HCT116 (cell line): ENCODE data around the gene HOXD9. TPM values are rescaled to one million over a fixed set of nuclear protein-coding genes. Genes with fewer than 3 reads are reported as not detected.

ENCODE experiments used
- ATAC-seq: fragments of 200-7000 bp; cut with Tn5 transposase; 2 replicates; pipeline ENCODE4 v1.9.1; 2020; ENCODE audit warnings: mild to moderate bottlenecking, moderate library complexity
- BruUV-seq: library from RNA; stranded (reverse); fragments of 400-500 nt; replicated peaks from 2 replicates; lab custom pipeline; 2021; lab: Mats Ljungman, UMichigan
- CTCF ChIA-PET: fragments of 300-600 bp; sonication (Branson Sonifier 250); formaldehyde crosslinking; loops from one replicate; lab custom pipeline; 2021; ENCODE audit warnings: antibody characterized with exemption; lab: Charles Lee
- POLR2A ChIA-PET: fragments of 300-600, 350-600 bp; sonication (Branson Sonifier 250); formaldehyde crosslinking; loops from one replicate; lab custom pipeline; 2021; ENCODE audit warnings: antibody characterized with exemption; lab: Charles Lee
- RAD21 ChIA-PET, 2 experiments: fragments of 300-600 bp; sonication (Branson Sonifier 250); formaldehyde crosslinking; loops; one replicate each; lab custom pipeline; 2023; ENCODE audit warnings: low total read pairs in 2 of 2; ENCODE audit not compliant: uncharacterized antibody in 2 of 2, unreplicated experiment in 2 of 2, low non-redundant PET in 1 of 2; lab: Charles Lee
- DNase-seq: peaks from one replicate; pipeline ENCODE4 v3.0.0-alpha.2; 2010; ENCODE audit warnings: low read depth, low spot score
- H2AFZ ChIP-seq: fragments of 200-600 bp; shearing (Covaris generic), sonication (generic); 2 replicates; pipeline ENCODE4 v1.6.1; 2017; ENCODE audit warnings: low read depth, mixed run types, mixed read lengths, antibody characterized with exemption, low read length; ENCODE audit not compliant: poor library complexity, severe bottlenecking
- H3K27ac ChIP-seq: 2 replicates; pipeline ENCODE4 v1.5.1; 2012; ENCODE audit warnings: low read depth, low read length
- H3K27me3 ChIP-seq: fragments of 200-600 bp; sonication (generic); 2 replicates; pipeline ENCODE4 v1.6.1; 2016; ENCODE audit warnings: mixed run types, low read length, mixed read lengths; ENCODE audit not compliant: insufficient read depth
- H3K36me3 ChIP-seq, 2 experiments: fragments of 200-500 bp in 1 of 2; fragments of 200-600 bp in 1 of 2; sonication (Bioruptor generic) in 1 of 2; sonication (generic) in 1 of 2; 2 replicates each; pipeline versions ENCODE4 v1.5.1 to v1.6.1; 2014 to 2016; ENCODE audit warnings: low read length in 2 of 2, inconsistent platforms in 1 of 2, mixed read lengths in 1 of 2, mixed run types in 1 of 2; ENCODE audit not compliant: insufficient read depth in 2 of 2, control insufficient read depth in 1 of 2
- H3K4me1 ChIP-seq, 2 experiments: fragments of 200-600 bp in 1 of 2; sonication (generic) in 1 of 2; 2 replicates each; pipeline versions ENCODE4 v1.5.1 to v1.6.1; 2012 to 2017; ENCODE audit warnings: low read length in 2 of 2, inconsistent platforms in 1 of 2, mild to moderate bottlenecking in 1 of 2, mixed read lengths in 1 of 2, mixed run types in 1 of 2, moderate library complexity in 1 of 2; ENCODE audit not compliant: insufficient read depth in 2 of 2, control insufficient read depth in 1 of 2
- H3K4me2 ChIP-seq: fragments of 200-600 bp; sonication (generic); 2 replicates; pipeline ENCODE4 v1.6.1; 2017; ENCODE audit warnings: mixed run types, low read length, mixed read lengths
- H3K4me3 ChIP-seq, 2 experiments: fragments of 200-600 bp in 1 of 2; sonication (generic) in 1 of 2; replicated peaks in 1 of 2; 2 replicates each; pipeline ENCODE4 v1.5.1; 2011 to 2016; ENCODE audit warnings: low read length in 2 of 2, control low read depth in 1 of 2, low read depth in 1 of 2, mild to moderate bottlenecking in 1 of 2, mixed read lengths in 1 of 2, mixed run types in 1 of 2
- H3K79me2 ChIP-seq: fragments of 200-600 bp; sonication (generic); 2 replicates; pipeline ENCODE4 v1.6.1; 2017; ENCODE audit warnings: mild to moderate bottlenecking, mixed run types, low read length, moderate library complexity, mixed read lengths; ENCODE audit not compliant: insufficient read depth
- H3K9ac ChIP-seq: fragments of 200-600 bp; sonication (generic); 2 replicates; pipeline ENCODE4 v1.6.1; 2016; ENCODE audit warnings: low read length, mixed read lengths
- H3K9me2 ChIP-seq: fragments of 200-600 bp; sonication (generic), shearing (Covaris generic); 2 replicates; pipeline ENCODE4 v1.6.1; 2017; ENCODE audit warnings: mixed run types, mild to moderate bottlenecking, moderate library complexity; ENCODE audit not compliant: insufficient read depth
- H3K9me3 ChIP-seq, 2 experiments: fragments of 200-500 bp in 1 of 2; fragments of 200-600 bp in 1 of 2; sonication (Bioruptor generic) in 1 of 2; sonication (generic) in 1 of 2; 2 replicates each; pipeline ENCODE4 v1.6.1; 2014 to 2017; ENCODE audit warnings: low read length in 2 of 2, mixed read lengths in 2 of 2, inconsistent platforms in 1 of 2, low read depth in 1 of 2, mild to moderate bottlenecking in 1 of 2, mixed run types in 1 of 2, moderate library complexity in 1 of 2; ENCODE audit not compliant: control insufficient read depth in 1 of 2, insufficient read depth in 1 of 2
- H4K20me1 ChIP-seq: fragments of 200-600 bp; sonication (generic), shearing (Covaris generic); 2 replicates; pipeline ENCODE4 v1.6.1; 2017; ENCODE audit warnings: mixed run types, mild to moderate bottlenecking, moderate library complexity; ENCODE audit not compliant: insufficient read depth
- CBX3 ChIP-seq: IDR thresholded peaks from 2 replicates; pipeline ENCODE4 v1.6.1; 2012; ENCODE audit warnings: low read depth
- CEBPB ChIP-seq: IDR thresholded peaks from 2 replicates; pipeline ENCODE4 v1.6.1; 2012; ENCODE audit warnings: low read depth
- ELF1 ChIP-seq: IDR thresholded peaks from 2 replicates; pipeline ENCODE4 v1.6.1; 2012; ENCODE audit warnings: low read depth, borderline replicate concordance
- EZH2 ChIP-seq: fragments of 200-600 bp; sonication (generic); IDR thresholded peaks from 2 replicates; pipeline ENCODE4 v1.6.1; 2017; ENCODE audit warnings: antibody characterized with exemption, mixed run types
- JUND ChIP-seq: IDR thresholded peaks from 2 replicates; pipeline ENCODE4 v1.6.1; 2012
- MAX ChIP-seq: IDR thresholded peaks from 2 replicates; pipeline ENCODE4 v1.6.1; 2012
- POLR2A ChIP-seq: IDR thresholded peaks from 2 replicates; pipeline ENCODE4 v1.7.0; 2011; ENCODE audit warnings: borderline replicate concordance; ENCODE audit not compliant: insufficient read depth, insufficient read length; ENCODE audit errors: extremely low read depth
- POLR2AphosphoS5 ChIP-seq: IDR thresholded peaks from 2 replicates; pipeline ENCODE4 v1.6.1; 2011; ENCODE audit warnings: mild to moderate bottlenecking, low read depth, low read length, moderate library complexity
- RAD21 ChIP-seq: IDR thresholded peaks from 2 replicates; pipeline ENCODE4 v1.6.1; 2012; ENCODE audit warnings: low read depth, mild to moderate bottlenecking
- REST ChIP-seq: IDR thresholded peaks from 2 replicates; pipeline ENCODE4 v1.6.1; 2012; ENCODE audit warnings: low read depth
- SIN3A ChIP-seq: IDR thresholded peaks from 2 replicates; pipeline ENCODE4 v1.6.1; 2012; ENCODE audit warnings: low read depth
- SP1 ChIP-seq: IDR thresholded peaks from 2 replicates; pipeline ENCODE4 v1.6.1; 2012; ENCODE audit warnings: low read depth
- TCF7L2 ChIP-seq: IDR thresholded peaks from 2 replicates; pipeline ENCODE4 v1.7.0; 2011; ENCODE audit warnings: borderline replicate concordance, inconsistent platforms; ENCODE audit not compliant: insufficient read depth, insufficient read length; ENCODE audit errors: extremely low read depth
- ZBTB33 ChIP-seq: IDR thresholded peaks from 2 replicates; pipeline ENCODE4 v1.6.1; 2011; ENCODE audit warnings: mild to moderate bottlenecking, low read length, moderate library complexity; ENCODE audit not compliant: insufficient replicate concordance; ENCODE audit errors: extremely low read depth
- ZFX ChIP-seq: fragments of 450-650 bp; IDR thresholded peaks from 2 replicates; pipeline ENCODE4 v1.6.1; 2017
- ZNF274 ChIP-seq: fragments of 200-500 bp; sonication (Bioruptor generic); IDR thresholded peaks from 2 replicates; pipeline ENCODE4 v1.6.1; 2014; ENCODE audit warnings: mild to moderate bottlenecking, low read depth, low read length, inconsistent platforms
- intact Hi-C: fragments of 100-400 bp; cut with micrococcal nuclease; formaldehyde crosslinking; loops from 2 replicates; pipeline ENCODE4 v1.10.0; 2022
- total RNA-seq: library from RNA; stranded (reverse); gene quantifications from one replicate; pipeline ENCODE4 v1.2.1, GENCODE V29; 2021; ENCODE audit not compliant: unreplicated experiment

HOXD9 gene
- total RNA-seq, 1 experiment from 2014 or later = not detected

- H3K4me3 ChIP-seq = no peak overlapping the region
- DNase-seq (no peak), ATAC-seq (no peak)
- H3K9ac ChIP-seq = no peak overlapping the region
- BruUV-seq = no TSS peak
- no peak overlapping the region for H2AFZ ChIP-seq
- no peaks in the 10 kb centered on the region for H3K9me3 ChIP-seq
- intact Hi-C loops = no loop called here
- RAD21 ChIA-PET = no interaction called here
- H3K27ac ChIP-seq = no peak overlapping the region
- no peaks in the 10 kb centered on the region for H3K79me2 ChIP-seq
- H3K9me2 ChIP-seq = no peaks in the 10 kb centered on the region
- H3K36me3 ChIP-seq = no peaks in the 10 kb centered on the region
- no peaks in the 10 kb centered on the region for H4K20me1 ChIP-seq
- H3K4me1 ChIP-seq = no peaks in the 10 kb centered on the region
- TF ChIP-seq ZBTB33 = no peak
- TF ChIP-seq JUND = no peak
- TF ChIP-seq SP1 = no peak
- no peak for TF ChIP-seq SIN3A
- TF ChIP-seq CEBPB = no peak
- TF ChIP-seq REST = no peak
- TF ChIP-seq TCF7L2 = no peak
- no peak for TF ChIP-seq MAX
- no peak for TF ChIP-seq EZH2
- no peak for TF ChIP-seq ZNF274
- no peak for TF ChIP-seq CBX3
- no peak for TF ChIP-seq ELF1
- no peak for TF ChIP-seq ZFX
- no peak for TF ChIP-seq RAD21
- TF ChIP-seq POLR2A = no peak
- no peak for TF ChIP-seq POLR2AphosphoS5
- CTCF ChIA-PET = no interaction called here
- POLR2A ChIA-PET = no interaction called here
- H3K4me2 ChIP-seq = no peak overlapping the region
- no peaks in the 10 kb centered on the region for H3K27me3 ChIP-seq
Measured at GRCh38 chr2:176149939-176150583, 27.5 kb downstream of the HOXD9 start.
